Esophagus muscularis mucosa (tissue), 4 donors: ENCODE results near the gene ERI3.

Experiments
- CTCF ChIP-seq, 3 experiments: fragments of 200-600 bp in 2 of 3; fragments of 450-650 bp in 1 of 3; sonication (generic) in 2 of 3; IDR thresholded peaks; one replicate each; pipeline ENCODE4 v1.5.1; 2017 to 2019; ENCODE audit warnings: antibody characterized with exemption in 3 of 3, mild to moderate bottlenecking in 2 of 3, moderate library complexity in 1 of 3
- EP300 ChIP-seq: sonication (generic); formaldehyde crosslinking; IDR thresholded peaks from one replicate; pipeline ENCODE4 v1.6.1; 2017; ENCODE audit warnings: antibody characterized with exemption
- POLR2A ChIP-seq: fragments of 450-650 bp; IDR thresholded peaks from one replicate; pipeline ENCODE4 v1.6.1; 2017; ENCODE audit warnings: antibody characterized with exemption, moderate library complexity, mild to moderate bottlenecking, low read depth
- POLR2AphosphoS5 ChIP-seq, 2 donors: sonication (generic); formaldehyde crosslinking; IDR thresholded peaks; one replicate each; pipeline ENCODE4 v1.6.1; 2017; ENCODE audit warnings: antibody characterized with exemption in 2 of 2

GRCh38 chr1:44316231-44316759 lies 38.8 kb downstream of the ERI3 start:
- no peak for TF ChIP-seq EP300
- no peak for TF ChIP-seq POLR2A
- no peak for TF ChIP-seq CTCF (IDR thresholded peaks at IDR 0.05)
- TF ChIP-seq POLR2AphosphoS5 (IDR thresholded peaks at IDR 0.05): no peak
